ENCODE data around the gene FAM228B. TPM values are rescaled to one million over a fixed set of nuclear protein-coding genes. Genes with fewer than 3 reads are reported as not detected.
"Not testable (repeated sequence)": the region's sequence is repeated elsewhere in the genome, so short reads cannot be mapped to it uniquely, and the experiment has no call there.

FAM228B gene
- total RNA-seq, 1 experiment from 2014 or later = 6.4 TPM

DNA sequence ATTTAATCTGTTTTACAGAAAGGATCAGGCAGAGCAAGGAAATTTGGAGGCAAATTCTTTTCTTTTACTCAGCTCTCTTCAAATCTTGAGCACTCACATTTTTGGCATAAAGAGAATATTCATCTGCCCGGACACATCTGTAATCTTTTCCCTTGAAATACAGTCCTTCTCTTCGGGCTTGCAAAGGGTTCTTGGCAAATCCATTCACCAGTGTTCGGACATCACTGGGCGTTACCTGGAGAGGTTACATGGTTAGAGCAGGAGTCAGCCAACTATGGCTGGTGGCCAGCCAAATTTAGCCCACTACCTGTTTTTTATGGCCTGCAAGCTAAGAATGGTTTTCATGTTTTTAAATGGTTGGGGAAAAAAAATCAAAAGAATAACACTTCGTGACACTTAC is 2.2 kb upstream of the FAM228B start:
- H2AFZ ChIP-seq (ENCODE audit: low read length) = no peak overlapping the region
- no peaks in the 10 kb centered on the region for H3K27me3 ChIP-seq (ENCODE audit: low read length)
- H3K4me3 ChIP-seq (ENCODE audit: low read length) = no peak overlapping the region
- H3K4me2 ChIP-seq (ENCODE audit: low read depth, low read length, poor library complexity, severe bottlenecking) = no peak overlapping the region
- H3K36me3 ChIP-seq (ENCODE audit: insufficient read depth, low read length) = no peaks in the 10 kb centered on the region
- no peak for DNase-seq
- H3K4me1 ChIP-seq (ENCODE audit: low read length) = peaks cover 29% of the 10 kb centered on the region
- no peaks in the 10 kb centered on the region for H3K79me2 ChIP-seq (ENCODE audit: low read length)
- no peaks in the 10 kb centered on the region for H3K9me3 ChIP-seq (ENCODE audit: low read length)
- no peak overlapping the region for H3K9ac ChIP-seq (ENCODE audit: low read length)
- H3K9me2 ChIP-seq (replicated peaks; ENCODE audit: insufficient read depth, low read length) = no peaks in the 10 kb centered on the region
- no peak overlapping the region for H3K27ac ChIP-seq (ENCODE audit: low read length)
- H4K20me1 ChIP-seq (ENCODE audit: insufficient read depth, low read depth, low read length) = no peaks in the 10 kb centered on the region

- no peaks in the 10 kb centered on the region for H3K27me3 ChIP-seq (ENCODE audit: low read length)
- no peak for DNase-seq
- no peaks in the 10 kb centered on the region for H3K36me3 ChIP-seq (ENCODE audit: insufficient read depth, low read length)
- no peaks in the 10 kb centered on the region for H4K20me1 ChIP-seq (ENCODE audit: insufficient read depth, low read depth, low read length)
- no peaks in the 10 kb centered on the region for H3K9me3 ChIP-seq (ENCODE audit: low read length)
- H3K4me2 ChIP-seq (ENCODE audit: low read depth, low read length, poor library complexity, severe bottlenecking) = no peak overlapping the region
- no peaks in the 10 kb centered on the region for H3K79me2 ChIP-seq (ENCODE audit: low read length)
- H3K4me3 ChIP-seq (ENCODE audit: low read length) = no peak overlapping the region
- H2AFZ ChIP-seq (ENCODE audit: low read length) = no peak overlapping the region
- no peaks in the 10 kb centered on the region for H3K9me2 ChIP-seq (replicated peaks; ENCODE audit: insufficient read depth, low read length)
- no peak overlapping the region for H3K27ac ChIP-seq (ENCODE audit: low read length)
- H3K4me1 ChIP-seq (ENCODE audit: low read length) = peaks cover 29% of the 10 kb centered on the region
- no peak overlapping the region for H3K9ac ChIP-seq (ENCODE audit: low read length)
Measured at GRCh38 chr2:24121469-24121868, 1.8 kb upstream of the FAM228B start.

GRCh38 chr2:24122366-24123194 is 689 bp upstream of the FAM228B start:
- Histone ChIP-seq H3K4me2 (ENCODE audit: low read depth, low read length, poor library complexity, severe bottlenecking) (peak overlapping the region; percentile 97), H3K27me3 (ENCODE audit: low read length) (no peaks in the 10 kb centered on the region), H3K9me3 (ENCODE audit: low read length) (no peaks in the 10 kb centered on the region), H3K4me1 (ENCODE audit: low read length) (peaks cover 29% of the 10 kb centered on the region), H3K36me3 (ENCODE audit: insufficient read depth, low read length) (no peaks in the 10 kb centered on the region), H3K9me2 (replicated peaks; ENCODE audit: insufficient read depth, low read length) (no peaks in the 10 kb centered on the region), H3K9ac (ENCODE audit: low read length) (peak overlapping the region; percentile 95), H4K20me1 (ENCODE audit: insufficient read depth, low read depth, low read length) (no peaks in the 10 kb centered on the region), H3K4me3 (ENCODE audit: low read length) (peak overlapping the region; percentile 81), H2AFZ (ENCODE audit: low read length) (peak overlapping the region; percentile 95; the same call in 1 of the 2 replicates), H3K79me2 (ENCODE audit: low read length) (no peaks in the 10 kb centered on the region), H3K27ac (ENCODE audit: low read length) (no peak overlapping the region)
- DNase-seq = no peak

GRCh38 chr2:24123922-24124580 is 782 bp downstream of the FAM228B start:
- no peaks in the 10 kb centered on the region for H3K9me2 ChIP-seq (replicated peaks; ENCODE audit: insufficient read depth, low read length)
- peak overlapping the region; percentile 95 for H3K9ac ChIP-seq (ENCODE audit: low read length)
- no peaks in the 10 kb centered on the region for H3K79me2 ChIP-seq (ENCODE audit: low read length)
- H3K9me3 ChIP-seq (ENCODE audit: low read length) = no peaks in the 10 kb centered on the region
- H3K4me1 ChIP-seq (ENCODE audit: low read length) = peaks cover 22% of the 10 kb centered on the region
- peak overlapping the region; percentile 81 for H3K4me3 ChIP-seq (ENCODE audit: low read length)
- peak overlapping the region; percentile 33; the same call in 1 of the 2 replicates for H3K27ac ChIP-seq (ENCODE audit: low read length)
- no peaks in the 10 kb centered on the region for H3K36me3 ChIP-seq (ENCODE audit: insufficient read depth, low read length)
- H4K20me1 ChIP-seq (ENCODE audit: insufficient read depth, low read depth, low read length) = no peaks in the 10 kb centered on the region
- H3K4me2 ChIP-seq (ENCODE audit: low read depth, low read length, poor library complexity, severe bottlenecking) = peak overlapping the region; percentile 97
- peak overlapping the region; percentile 80 for H2AFZ ChIP-seq (ENCODE audit: low read length)
- DNase-seq = no peak
- no peaks in the 10 kb centered on the region for H3K27me3 ChIP-seq (ENCODE audit: low read length)

- no peak overlapping the region for H2AFZ ChIP-seq (ENCODE audit: low read length)
- H3K27me3 ChIP-seq (ENCODE audit: low read length) = no peaks in the 10 kb centered on the region
- H3K36me3 ChIP-seq (ENCODE audit: insufficient read depth, low read length) = no peaks in the 10 kb centered on the region
- DNase-seq = peak; percentile 26
- H3K9ac ChIP-seq (ENCODE audit: low read length) = no peak overlapping the region
- H3K4me2 ChIP-seq (ENCODE audit: low read depth, low read length, poor library complexity, severe bottlenecking) = no peak overlapping the region
- no peak overlapping the region for H3K27ac ChIP-seq (ENCODE audit: low read length)
- H3K9me2 ChIP-seq (replicated peaks; ENCODE audit: insufficient read depth, low read length) = no peaks in the 10 kb centered on the region
- H3K79me2 ChIP-seq (ENCODE audit: low read length) = no peaks in the 10 kb centered on the region
- no peaks in the 10 kb centered on the region for H3K9me3 ChIP-seq (ENCODE audit: low read length)
- no peaks in the 10 kb centered on the region for H4K20me1 ChIP-seq (ENCODE audit: insufficient read depth, low read depth, low read length)
- no peak overlapping the region for H3K4me3 ChIP-seq (ENCODE audit: low read length)
- peaks cover 22% of the 10 kb centered on the region for H3K4me1 ChIP-seq (ENCODE audit: low read length)
Measured at GRCh38 chr2:24125956-24126355, 2.7 kb downstream of the FAM228B start.

- Histone ChIP-seq H3K4me1 (ENCODE audit: low read length) (no peaks in the 10 kb centered on the region), H3K79me2 (ENCODE audit: low read length) (no peaks in the 10 kb centered on the region), H3K9me3 (ENCODE audit: low read length) (no peaks in the 10 kb centered on the region), H3K36me3 (ENCODE audit: insufficient read depth, low read length) (no peaks in the 10 kb centered on the region), H3K9ac (ENCODE audit: low read length) (no peak overlapping the region), H3K4me3 (ENCODE audit: low read length) (no peak overlapping the region), H4K20me1 (ENCODE audit: insufficient read depth, low read depth, low read length) (no peaks in the 10 kb centered on the region), H3K27ac (ENCODE audit: low read length) (no peak overlapping the region), H3K27me3 (ENCODE audit: low read length) (no peaks in the 10 kb centered on the region), H3K4me2 (ENCODE audit: low read depth, low read length, poor library complexity, severe bottlenecking) (no peak overlapping the region), H2AFZ (ENCODE audit: low read length) (no peak overlapping the region), H3K9me2 (replicated peaks; ENCODE audit: insufficient read depth, low read length) (no peaks in the 10 kb centered on the region)
- no peak for DNase-seq
Measured at GRCh38 chr2:24132543-24132942, 9.3 kb downstream of the FAM228B start.

DNA sequence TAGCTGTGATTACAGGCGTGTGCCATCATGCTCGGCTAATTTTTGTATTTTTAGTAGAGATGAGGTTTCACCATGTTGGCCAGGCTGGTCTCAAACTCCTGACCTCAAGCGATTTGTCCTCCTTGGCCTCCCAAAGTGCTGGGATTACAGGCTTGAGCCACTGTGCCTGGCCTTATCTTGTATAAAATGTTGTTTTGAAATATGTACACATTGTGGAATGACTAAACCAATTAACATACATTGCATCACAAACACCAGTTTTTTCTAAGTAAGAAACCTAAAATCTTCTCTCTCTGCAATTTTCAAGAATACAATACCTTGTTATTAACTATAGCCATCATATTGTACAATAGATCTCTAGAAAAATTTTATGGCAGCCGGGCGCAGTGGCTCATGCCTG is 17.0 kb downstream of the FAM228B start:
- H3K36me3 ChIP-seq (ENCODE audit: insufficient read depth, low read length); H4K20me1 ChIP-seq (ENCODE audit: insufficient read depth, low read depth, low read length); H3K4me3 ChIP-seq (ENCODE audit: low read length); H3K79me2 ChIP-seq (ENCODE audit: low read length); H3K4me1 ChIP-seq (ENCODE audit: low read length); H3K9me3 ChIP-seq (ENCODE audit: low read length); H2AFZ ChIP-seq (ENCODE audit: low read length); DNase-seq; H3K9ac ChIP-seq (ENCODE audit: low read length); H3K27me3 ChIP-seq (ENCODE audit: low read length); H3K4me2 ChIP-seq (ENCODE audit: low read depth, low read length, poor library complexity, severe bottlenecking); H3K9me2 ChIP-seq (replicated peaks; ENCODE audit: insufficient read depth, low read length); H3K27ac ChIP-seq (ENCODE audit: low read length): not testable (repeated sequence)

- Histone ChIP-seq H3K4me2 (ENCODE audit: low read depth, low read length, poor library complexity, severe bottlenecking) (no peak overlapping the region), H2AFZ (ENCODE audit: low read length) (no peak overlapping the region; the same call in 1 of the 2 replicates), H3K4me3 (ENCODE audit: low read length) (no peak overlapping the region), H3K27me3 (ENCODE audit: low read length) (no peaks in the 10 kb centered on the region), H4K20me1 (ENCODE audit: insufficient read depth, low read depth, low read length) (no peaks in the 10 kb centered on the region), H3K79me2 (ENCODE audit: low read length) (no peaks in the 10 kb centered on the region), H3K9me3 (ENCODE audit: low read length) (peaks cover 5% of the 10 kb centered on the region; the same call in 1 of the 2 replicates), H3K9me2 (replicated peaks; ENCODE audit: insufficient read depth, low read length) (no peaks in the 10 kb centered on the region), H3K4me1 (ENCODE audit: low read length) (no peaks in the 10 kb centered on the region), H3K9ac (ENCODE audit: low read length) (no peak overlapping the region), H3K36me3 (ENCODE audit: insufficient read depth, low read length) (no peaks in the 10 kb centered on the region), H3K27ac (ENCODE audit: low read length) (no peak overlapping the region)
- no peak for DNase-seq
Measured at GRCh38 chr2:24147364-24147763, 24.1 kb downstream of the FAM228B start.

All from Karpas-422 (cell line).